ENCODE results near the gene PLA2G4A. TPM values are rescaled to one million over a fixed set of nuclear protein-coding genes. Genes with fewer than 3 reads are reported as not detected.

The PLA2G4A gene
- total and polyA plus RNA-seq, 5 donors from 2014 or later: not detected

GRCh38 chr1:187013582-187014200 is 184.9 kb downstream of the PLA2G4A start:
- Histone ChIP-seq H3K36me3 (ENCODE audit: control insufficient read depth, insufficient read depth, low read length) (no peaks in the 10 kb centered on the region), H3K27ac (ENCODE audit: insufficient read depth, low read length, poor library complexity, severe bottlenecking) (no peak overlapping the region), H3K4me3 (ENCODE audit: low read depth, low read length) (no peak overlapping the region), H3K4me1 (ENCODE audit: control insufficient read depth, insufficient read depth, low read length, poor library complexity, severe bottlenecking) (no peaks in the 10 kb centered on the region), H3K27me3 (ENCODE audit: control insufficient read depth, insufficient read depth, low read length) (no peaks in the 10 kb centered on the region), H3K9me3 (ENCODE audit: control insufficient read depth in 2 of 2, low read length in 2 of 2) (no peaks in the 10 kb centered on the region)
- no peaks in the 10 kb centered on the region for H3K4me1 Mint-ChIP-seq
- ATAC-seq (ENCODE audit: low read depth in 2 of 2): no peak
- H3K4me3 Mint-ChIP-seq: no peak overlapping the region
- no peak for DNase-seq
- no peaks in the 10 kb centered on the region for H3K36me3 Mint-ChIP-seq
- H3K27me3 Mint-ChIP-seq: no peaks in the 10 kb centered on the region
- H3K9me3 Mint-ChIP-seq: peaks cover 0 to 7% (median 4%) of the 10 kb centered on the region in 7 donors
- no peak overlapping the region for H3K27ac Mint-ChIP-seq

- ATAC-seq (ENCODE audit: low read depth in 2 of 2) (no peak), DNase-seq (no peak)
- no peaks in the 10 kb centered on the region for H3K27me3 Mint-ChIP-seq
- no peak overlapping the region for H3K4me3 ChIP-seq (ENCODE audit: low read depth, low read length)
- no peak overlapping the region for H3K27ac ChIP-seq (ENCODE audit: insufficient read depth, low read length, poor library complexity, severe bottlenecking)
- no peak overlapping the region for H3K4me3 Mint-ChIP-seq
- H3K36me3 ChIP-seq (ENCODE audit: control insufficient read depth, insufficient read depth, low read length): no peaks in the 10 kb centered on the region
- no peaks in the 10 kb centered on the region for H3K4me1 Mint-ChIP-seq
- H3K27ac Mint-ChIP-seq: no peak overlapping the region
- H3K27me3 ChIP-seq (ENCODE audit: control insufficient read depth, insufficient read depth, low read length): no peaks in the 10 kb centered on the region
- no peaks in the 10 kb centered on the region for H3K4me1 ChIP-seq (ENCODE audit: control insufficient read depth, insufficient read depth, low read length, poor library complexity, severe bottlenecking)
- no peaks in the 10 kb centered on the region for H3K9me3 ChIP-seq (ENCODE audit: control insufficient read depth in 2 of 2, low read length in 2 of 2)
- peaks cover 0 to 12% (median 2%) of the 10 kb centered on the region in 7 donors for H3K9me3 Mint-ChIP-seq
- no peaks in the 10 kb centered on the region for H3K36me3 Mint-ChIP-seq
Observed at GRCh38 chr1:187018291-187018690, 189.5 kb downstream of the PLA2G4A start.

DNA sequence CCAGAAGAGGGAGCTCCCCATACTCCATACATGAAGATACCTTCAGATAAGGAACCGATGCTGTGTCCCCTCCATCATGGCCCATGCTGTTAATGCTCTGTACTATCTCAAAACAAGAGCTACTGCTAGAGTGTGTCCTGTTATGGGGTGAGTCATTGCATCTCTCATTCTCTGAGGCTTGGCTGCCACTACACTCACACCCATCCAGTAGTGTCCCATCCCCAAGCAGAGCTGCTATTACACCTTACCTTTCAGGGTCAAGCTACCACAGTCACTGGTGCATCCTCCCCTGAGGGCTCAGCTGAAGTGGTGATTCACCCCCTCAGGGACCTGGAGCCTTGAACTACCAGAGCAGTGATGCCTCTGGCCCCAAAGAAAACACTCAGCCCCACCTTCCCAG is 198.5 kb downstream of the PLA2G4A start:
- no peak for DNase-seq
- no peaks in the 10 kb centered on the region for H3K27me3 ChIP-seq (ENCODE audit: control insufficient read depth, insufficient read depth, low read length)
- no peak overlapping the region for H3K4me3 ChIP-seq (ENCODE audit: low read depth, low read length)
- no peak overlapping the region for H3K27ac Mint-ChIP-seq
- no peak overlapping the region for H3K27ac ChIP-seq (ENCODE audit: insufficient read depth, low read length, poor library complexity, severe bottlenecking)
- no peaks in the 10 kb centered on the region for H3K36me3 ChIP-seq (ENCODE audit: control insufficient read depth, insufficient read depth, low read length)
- ATAC-seq (ENCODE audit: low read depth in 2 of 2): no peak
- no peaks in the 10 kb centered on the region for H3K36me3 Mint-ChIP-seq
- no peaks in the 10 kb centered on the region for H3K27me3 Mint-ChIP-seq
- H3K9me3 Mint-ChIP-seq: peaks cover 2 to 20% (median 6%) of the 10 kb centered on the region in 7 donors
- no peaks in the 10 kb centered on the region for H3K4me1 ChIP-seq (ENCODE audit: control insufficient read depth, insufficient read depth, low read length, poor library complexity, severe bottlenecking)
- H3K4me1 Mint-ChIP-seq: no peaks in the 10 kb centered on the region
- H3K4me3 Mint-ChIP-seq: no peak overlapping the region
- peaks cover 3 to 5% of the 10 kb centered on the region in 2 experiments for H3K9me3 ChIP-seq (ENCODE audit: control insufficient read depth in 2 of 2, low read length in 2 of 2)

- Mint-ChIP-seq H3K9me3 (peaks cover 0 to 17% (median 3%) of the 10 kb centered on the region in 7 donors), H3K27ac (no peak overlapping the region), H3K4me1 (no peaks in the 10 kb centered on the region), H3K36me3 (no peaks in the 10 kb centered on the region), H3K4me3 (no peak overlapping the region), H3K27me3 (no peaks in the 10 kb centered on the region)
- no peaks in the 10 kb centered on the region for H3K27me3 ChIP-seq (ENCODE audit: control insufficient read depth, insufficient read depth, low read length)
- no peak overlapping the region for H3K27ac ChIP-seq (ENCODE audit: insufficient read depth, low read length, poor library complexity, severe bottlenecking)
- peaks cover 3 to 5% of the 10 kb centered on the region in 2 experiments for H3K9me3 ChIP-seq (ENCODE audit: control insufficient read depth in 2 of 2, low read length in 2 of 2)
- no peak for DNase-seq
- H3K36me3 ChIP-seq (ENCODE audit: control insufficient read depth, insufficient read depth, low read length): no peaks in the 10 kb centered on the region
- ATAC-seq (ENCODE audit: low read depth in 2 of 2): no peak
- H3K4me3 ChIP-seq (ENCODE audit: low read depth, low read length): no peak overlapping the region
- no peaks in the 10 kb centered on the region for H3K4me1 ChIP-seq (ENCODE audit: control insufficient read depth, insufficient read depth, low read length, poor library complexity, severe bottlenecking)
Observed at GRCh38 chr1:187032316-187032981, 203.7 kb downstream of the PLA2G4A start.

- H3K9me3 Mint-ChIP-seq: peaks cover 0 to 17% (median 3%) of the 10 kb centered on the region in 7 donors
- Histone ChIP-seq H3K27me3 (ENCODE audit: control insufficient read depth, insufficient read depth, low read length) (no peaks in the 10 kb centered on the region), H3K36me3 (ENCODE audit: control insufficient read depth, insufficient read depth, low read length) (no peaks in the 10 kb centered on the region), H3K27ac (ENCODE audit: insufficient read depth, low read length, poor library complexity, severe bottlenecking) (no peak overlapping the region), H3K4me1 (ENCODE audit: control insufficient read depth, insufficient read depth, low read length, poor library complexity, severe bottlenecking) (no peaks in the 10 kb centered on the region), H3K4me3 (ENCODE audit: low read depth, low read length) (no peak overlapping the region), H3K9me3 (ENCODE audit: control insufficient read depth in 2 of 2, low read length in 2 of 2) (peaks cover 3 to 5% of the 10 kb centered on the region in 2 experiments)
- no peaks in the 10 kb centered on the region for H3K4me1 Mint-ChIP-seq
- no peak overlapping the region for H3K27ac Mint-ChIP-seq
- no peak overlapping the region for H3K4me3 Mint-ChIP-seq
- no peaks in the 10 kb centered on the region for H3K36me3 Mint-ChIP-seq
- ATAC-seq (ENCODE audit: low read depth in 2 of 2) (no peak), DNase-seq (no peak)
- H3K27me3 Mint-ChIP-seq: no peaks in the 10 kb centered on the region
Observed at GRCh38 chr1:187032982-187033692, 204.4 kb downstream of the PLA2G4A start.

DNA sequence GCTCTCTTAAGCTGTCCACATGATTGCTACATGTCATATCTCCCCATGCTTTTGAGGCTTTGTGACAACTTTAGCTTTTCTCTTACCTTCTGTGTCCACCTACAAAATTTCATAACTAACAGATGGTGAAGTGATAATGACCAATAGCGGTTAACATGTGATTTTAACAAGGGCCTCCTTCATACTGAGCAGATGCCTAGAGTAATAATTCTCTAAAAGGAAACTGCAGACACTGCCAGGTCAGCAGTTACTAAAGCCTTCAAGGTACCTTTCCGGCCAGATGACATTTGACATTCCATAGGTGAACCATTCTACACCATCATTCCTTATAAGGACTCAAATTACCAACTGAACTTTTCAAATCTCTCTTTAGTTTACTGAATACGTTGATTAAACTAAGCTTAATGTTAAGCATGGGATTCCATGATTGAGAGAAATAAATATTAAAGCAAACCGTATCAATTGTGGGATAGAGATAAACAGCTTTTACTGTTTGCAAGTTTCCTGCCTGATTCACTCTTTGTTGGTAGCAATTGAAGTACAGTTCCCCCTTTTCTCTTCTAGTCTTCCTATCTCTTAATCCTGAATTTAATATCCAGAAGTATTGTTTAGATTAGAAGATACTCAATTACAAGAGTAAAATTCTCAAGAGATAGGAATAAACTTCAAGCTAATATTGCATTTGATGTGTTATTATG is 205.1 kb downstream of the PLA2G4A start:
- H3K27ac ChIP-seq (ENCODE audit: insufficient read depth, low read length, poor library complexity, severe bottlenecking): no peak overlapping the region
- no peak overlapping the region for H3K4me3 Mint-ChIP-seq
- H3K36me3 ChIP-seq (ENCODE audit: control insufficient read depth, insufficient read depth, low read length): no peaks in the 10 kb centered on the region
- no peaks in the 10 kb centered on the region for H3K9me3 ChIP-seq (ENCODE audit: control insufficient read depth in 2 of 2, low read length in 2 of 2)
- H3K4me1 ChIP-seq (ENCODE audit: control insufficient read depth, insufficient read depth, low read length, poor library complexity, severe bottlenecking): no peaks in the 10 kb centered on the region
- peaks cover 0 to 13% (median 1%) of the 10 kb centered on the region in 7 donors for H3K9me3 Mint-ChIP-seq
- no peak for ATAC-seq (ENCODE audit: low read depth in 2 of 2)
- H3K4me3 ChIP-seq (ENCODE audit: low read depth, low read length): no peak overlapping the region
- H3K4me1 Mint-ChIP-seq: no peaks in the 10 kb centered on the region
- no peak overlapping the region for H3K27ac Mint-ChIP-seq
- no peaks in the 10 kb centered on the region for H3K27me3 ChIP-seq (ENCODE audit: control insufficient read depth, insufficient read depth, low read length)
- no peaks in the 10 kb centered on the region for H3K36me3 Mint-ChIP-seq
- no peak for DNase-seq
- no peaks in the 10 kb centered on the region for H3K27me3 Mint-ChIP-seq

DNA sequence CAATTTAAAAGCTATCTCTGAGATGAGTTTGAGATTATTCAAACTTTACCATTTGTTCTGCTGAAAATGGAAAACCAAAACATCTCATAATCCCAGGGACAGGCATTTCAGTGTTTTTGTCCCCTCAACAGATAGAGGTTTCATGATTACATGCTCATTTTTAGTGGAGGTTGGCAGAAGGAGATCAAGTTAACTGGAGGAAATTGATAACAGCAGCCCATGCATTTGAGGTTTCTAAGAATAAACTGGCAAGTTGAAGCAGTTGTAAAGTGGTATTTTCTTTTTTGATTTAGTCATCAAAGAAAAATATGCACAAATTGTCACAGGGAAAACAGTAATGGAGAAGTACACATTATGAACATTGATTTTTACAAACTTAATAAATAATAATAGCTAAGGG is 205.8 kb downstream of the PLA2G4A start:
- no peak overlapping the region for H3K4me3 ChIP-seq (ENCODE audit: low read depth, low read length)
- Mint-ChIP-seq H3K27ac (no peak overlapping the region), H3K9me3 (peaks cover 0 to 6% (median 2%) of the 10 kb centered on the region in 7 donors), H3K4me3 (no peak overlapping the region), H3K36me3 (no peaks in the 10 kb centered on the region), H3K4me1 (no peaks in the 10 kb centered on the region), H3K27me3 (no peaks in the 10 kb centered on the region)
- H3K36me3 ChIP-seq (ENCODE audit: control insufficient read depth, insufficient read depth, low read length): no peaks in the 10 kb centered on the region
- H3K4me1 ChIP-seq (ENCODE audit: control insufficient read depth, insufficient read depth, low read length, poor library complexity, severe bottlenecking): no peaks in the 10 kb centered on the region
- ATAC-seq (ENCODE audit: low read depth in 2 of 2) (no peak), DNase-seq (no peak)
- H3K9me3 ChIP-seq (ENCODE audit: control insufficient read depth in 2 of 2, low read length in 2 of 2): no peaks in the 10 kb centered on the region
- no peaks in the 10 kb centered on the region for H3K27me3 ChIP-seq (ENCODE audit: control insufficient read depth, insufficient read depth, low read length)
- no peak overlapping the region for H3K27ac ChIP-seq (ENCODE audit: insufficient read depth, low read length, poor library complexity, severe bottlenecking)
